Choroid plexus epithelial cell (primary cell): ENCODE data around the gene PDE2A.

Experiments
- DNase-seq: peaks from one replicate; pipeline ENCODE4 v3.0.0-alpha.2; 2010; ENCODE audit warnings: low read depth
- H3K4me3 ChIP-seq: 2 replicates; pipeline ENCODE4 v1.5.1; 2011; ENCODE audit warnings: low read depth, mild to moderate bottlenecking, control low read depth, low read length, moderate library complexity
- TF ChIP-seq, protein P1 (sequence below): conservative IDR thresholded peaks from 2 replicates; pipeline ENCODE4 v1.5.1; 2011; ENCODE audit warnings: low read depth, mild to moderate bottlenecking, control low read depth, inconsistent platforms, low read length, moderate library complexity

The PDE2A gene

GRCh38 chr11:72591785-72592502 lies 82.3 kb downstream of the PDE2A start:
- DNase-seq: peak; percentile 25
- H3K4me3 ChIP-seq: no peak overlapping the region
- TF ChIP-seq, protein P1, sequence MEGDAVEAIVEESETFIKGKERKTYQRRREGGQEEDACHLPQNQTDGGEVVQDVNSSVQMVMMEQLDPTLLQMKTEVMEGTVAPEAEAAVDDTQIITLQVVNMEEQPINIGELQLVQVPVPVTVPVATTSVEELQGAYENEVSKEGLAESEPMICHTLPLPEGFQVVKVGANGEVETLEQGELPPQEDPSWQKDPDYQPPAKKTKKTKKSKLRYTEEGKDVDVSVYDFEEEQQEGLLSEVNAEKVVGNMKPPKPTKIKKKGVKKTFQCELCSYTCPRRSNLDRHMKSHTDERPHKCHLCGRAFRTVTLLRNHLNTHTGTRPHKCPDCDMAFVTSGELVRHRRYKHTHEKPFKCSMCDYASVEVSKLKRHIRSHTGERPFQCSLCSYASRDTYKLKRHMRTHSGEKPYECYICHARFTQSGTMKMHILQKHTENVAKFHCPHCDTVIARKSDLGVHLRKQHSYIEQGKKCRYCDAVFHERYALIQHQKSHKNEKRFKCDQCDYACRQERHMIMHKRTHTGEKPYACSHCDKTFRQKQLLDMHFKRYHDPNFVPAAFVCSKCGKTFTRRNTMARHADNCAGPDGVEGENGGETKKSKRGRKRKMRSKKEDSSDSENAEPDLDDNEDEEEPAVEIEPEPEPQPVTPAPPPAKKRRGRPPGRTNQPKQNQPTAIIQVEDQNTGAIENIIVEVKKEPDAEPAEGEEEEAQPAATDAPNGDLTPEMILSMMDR: no peak

DNA sequence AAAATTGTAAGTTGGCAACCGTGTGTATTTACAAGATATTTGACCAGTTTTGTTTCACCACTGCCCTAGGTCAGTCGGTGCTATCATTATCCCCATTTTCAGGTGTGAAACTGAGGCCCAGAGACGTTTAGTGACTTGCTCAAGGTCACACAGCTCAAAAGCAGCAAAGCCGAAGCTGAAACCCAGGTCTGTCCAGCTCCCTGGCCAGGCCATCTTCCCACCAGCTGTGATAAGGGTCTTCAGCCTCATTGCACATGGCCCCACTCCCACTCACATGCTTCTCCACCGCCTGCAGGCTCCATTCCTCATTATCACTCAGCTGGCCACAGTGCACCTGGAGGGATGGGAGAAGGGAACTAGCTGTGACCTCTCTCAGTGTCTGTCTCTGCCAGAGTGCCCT lies 83.2 kb downstream of the PDE2A start:
- TF ChIP-seq, protein P1: no peak
- DNase-seq: no peak
- H3K4me3 ChIP-seq: no peak overlapping the region

- DNase-seq: peak; percentile 47
- TF ChIP-seq, protein P1: peak; percentile 67
- H3K4me3 ChIP-seq: peak overlapping the region; percentile 5
These were observed 84.1 kb downstream of the PDE2A start for GRCh38 chr11:72589802-72590761.

- DNase-seq: no peak
- no peak overlapping the region for H3K4me3 ChIP-seq
- TF ChIP-seq, protein P1: no peak
These were observed 85.5 kb downstream of the PDE2A start for GRCh38 chr11:72588421-72589410.

GRCh38 chr11:72587696-72588095 lies 86.5 kb downstream of the PDE2A start:
- TF ChIP-seq, protein P1: no peak
- no peak for DNase-seq
- H3K4me3 ChIP-seq: no peak overlapping the region

- DNase-seq: no peak
- TF ChIP-seq, protein P1: no peak
- H3K4me3 ChIP-seq: no peak overlapping the region
These were observed 87.7 kb downstream of the PDE2A start for GRCh38 chr11:72586321-72587090.
